NT2/D1 (cell line): ENCODE measurements around the gene TGFBI.

ENCODE experiments used
- DNase-seq: peaks from one replicate; pipeline ENCODE4 v3.0.0-alpha.2; 2011; ENCODE audit warnings: low read depth, low spot score
- H3K27me3 ChIP-seq: 2 replicates; pipeline ENCODE4 v1.6.0; 2011; ENCODE audit warnings: mild to moderate bottlenecking; ENCODE audit not compliant: insufficient read length, insufficient read depth
- H3K36me3 ChIP-seq: 2 replicates; pipeline ENCODE4 v1.6.1; 2011; ENCODE audit warnings: mild to moderate bottlenecking, low read length, mixed read lengths; ENCODE audit not compliant: insufficient read depth, insufficient read length
- H3K4me1 ChIP-seq: 2 replicates; pipeline ENCODE4 v1.5.1; 2011; ENCODE audit not compliant: insufficient read depth, insufficient read length
- H3K4me3 ChIP-seq: 2 replicates; pipeline ENCODE4 v1.5.1; 2011; ENCODE audit warnings: low read depth; ENCODE audit not compliant: insufficient read length
- H3K9ac ChIP-seq: 2 replicates; pipeline ENCODE4 v1.6.0; 2011; ENCODE audit warnings: low read depth; ENCODE audit not compliant: insufficient read length
- H3K9me3 ChIP-seq: 2 replicates; pipeline ENCODE4 v1.5.1; 2011; ENCODE audit warnings: mild to moderate bottlenecking, low read length; ENCODE audit not compliant: insufficient read depth
- SUZ12 ChIP-seq: IDR thresholded peaks from 2 replicates; pipeline ENCODE4 v1.6.1; 2011; ENCODE audit not compliant: insufficient read length, insufficient read depth; ENCODE audit errors: extremely low read depth
- YY1 ChIP-seq: IDR thresholded peaks from 2 replicates; pipeline ENCODE4 v1.6.1; 2011; ENCODE audit not compliant: insufficient read length, insufficient read depth
- ZNF274 ChIP-seq: IDR thresholded peaks from 2 replicates; pipeline ENCODE4 v1.6.1; 2011; ENCODE audit warnings: mild to moderate bottlenecking, low read depth, low read length

Gene TGFBI

DNA sequence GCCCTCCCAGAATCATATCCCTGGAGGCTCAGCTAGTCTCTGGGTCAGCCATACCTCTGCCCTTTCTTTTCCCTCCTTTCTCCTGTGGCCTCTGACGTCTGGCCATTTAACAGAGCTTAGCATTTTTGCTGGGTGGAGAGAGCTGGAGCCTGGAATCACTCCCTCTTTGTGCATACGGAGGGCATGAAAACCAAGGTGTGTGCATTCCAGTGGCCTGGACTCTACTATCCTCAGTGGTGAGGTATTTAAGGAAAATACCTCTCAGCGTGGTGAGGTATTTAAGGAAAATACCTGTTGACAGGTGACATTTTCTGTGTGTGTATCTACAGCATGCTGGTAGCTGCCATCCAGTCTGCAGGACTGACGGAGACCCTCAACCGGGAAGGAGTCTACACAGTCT lies 27.5 kb downstream of the TGFBI start:
- Histone ChIP-seq H3K27me3 (no peaks in the 10 kb centered on the region), H3K9me3 (no peaks in the 10 kb centered on the region), H3K36me3 (peaks cover 60% of the 10 kb centered on the region), H3K4me3 (no peak overlapping the region), H3K9ac (no peak overlapping the region), H3K4me1 (peaks cover 8% of the 10 kb centered on the region)
- DNase-seq: no peak
- TF ChIP-seq YY1 (no peak), SUZ12 (no peak), ZNF274 (no peak)

DNA sequence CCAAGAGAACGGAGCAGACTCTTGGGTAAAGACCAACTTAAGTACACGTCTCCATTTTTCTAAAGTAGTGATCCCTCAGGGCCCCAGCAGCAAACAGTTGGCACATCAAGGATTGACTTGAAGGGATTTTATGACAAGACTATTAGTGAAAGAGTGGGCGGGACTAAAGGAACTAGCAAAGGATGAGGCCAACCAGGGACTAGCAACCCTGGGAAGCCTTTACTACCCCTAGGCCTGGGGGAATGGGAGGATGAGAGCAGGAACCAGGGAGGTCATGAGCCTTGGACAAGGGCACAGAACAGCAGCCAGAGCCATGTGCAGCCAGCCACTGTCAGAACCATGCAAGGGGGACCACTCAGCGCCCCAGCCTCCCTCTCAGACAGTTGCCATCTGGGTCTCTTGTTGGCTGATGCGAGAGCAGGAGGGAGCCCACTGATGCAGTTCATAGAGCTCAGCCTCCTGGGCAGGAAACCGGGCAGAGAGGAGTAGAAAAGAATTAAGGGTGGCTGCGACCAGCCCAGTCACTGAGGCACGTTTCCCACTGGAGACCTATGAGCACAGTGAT lies 28.1 kb downstream of the TGFBI start:
- no peaks in the 10 kb centered on the region for H3K9me3 ChIP-seq
- TF ChIP-seq YY1: no peak
- no peak for TF ChIP-seq ZNF274
- TF ChIP-seq SUZ12: no peak
- H3K9ac ChIP-seq: no peak overlapping the region
- H3K4me3 ChIP-seq: no peak overlapping the region
- no peak for DNase-seq
- H3K4me1 ChIP-seq: peaks cover 8% of the 10 kb centered on the region
- peaks cover 60% of the 10 kb centered on the region for H3K36me3 ChIP-seq
- no peaks in the 10 kb centered on the region for H3K27me3 ChIP-seq

DNA sequence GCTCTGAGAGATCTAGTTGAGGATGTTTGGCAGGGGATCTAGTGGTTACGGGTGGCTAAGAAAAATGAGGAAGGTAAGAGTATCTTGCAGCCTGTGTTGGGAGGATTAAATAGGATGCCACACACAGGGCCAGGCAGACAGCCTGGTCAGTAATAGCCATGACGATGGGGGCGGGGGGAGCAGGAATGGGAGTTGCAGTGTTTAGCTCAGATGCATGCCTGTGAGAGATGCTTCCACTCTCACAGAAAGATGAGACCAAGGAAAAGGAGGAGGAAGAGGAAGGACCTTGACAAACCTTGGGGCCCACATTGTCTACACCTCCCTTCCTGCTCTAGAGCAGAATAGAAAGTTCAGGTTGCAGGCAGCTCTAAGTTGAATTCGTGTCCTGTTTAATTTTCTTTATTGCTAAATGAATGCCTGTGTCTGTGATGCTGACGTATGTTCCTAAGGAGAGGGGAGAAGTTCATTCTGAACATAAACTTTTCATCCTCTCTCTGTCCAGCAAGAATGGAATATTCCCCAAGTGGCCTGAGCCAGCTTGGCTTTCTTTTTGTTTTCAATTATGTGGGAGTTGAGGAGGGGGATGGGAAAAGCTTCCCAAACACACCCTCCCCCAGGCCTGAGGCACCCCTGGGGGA lies 28.7 kb downstream of the TGFBI start:
- Histone ChIP-seq H3K9ac (no peak overlapping the region), H3K27me3 (no peaks in the 10 kb centered on the region), H3K36me3 (peaks cover 64% of the 10 kb centered on the region), H3K4me1 (peaks cover 8% of the 10 kb centered on the region), H3K9me3 (no peaks in the 10 kb centered on the region), H3K4me3 (no peak overlapping the region)
- TF ChIP-seq ZNF274: no peak
- no peak for TF ChIP-seq YY1
- no peak for TF ChIP-seq SUZ12
- no peak for DNase-seq

DNA sequence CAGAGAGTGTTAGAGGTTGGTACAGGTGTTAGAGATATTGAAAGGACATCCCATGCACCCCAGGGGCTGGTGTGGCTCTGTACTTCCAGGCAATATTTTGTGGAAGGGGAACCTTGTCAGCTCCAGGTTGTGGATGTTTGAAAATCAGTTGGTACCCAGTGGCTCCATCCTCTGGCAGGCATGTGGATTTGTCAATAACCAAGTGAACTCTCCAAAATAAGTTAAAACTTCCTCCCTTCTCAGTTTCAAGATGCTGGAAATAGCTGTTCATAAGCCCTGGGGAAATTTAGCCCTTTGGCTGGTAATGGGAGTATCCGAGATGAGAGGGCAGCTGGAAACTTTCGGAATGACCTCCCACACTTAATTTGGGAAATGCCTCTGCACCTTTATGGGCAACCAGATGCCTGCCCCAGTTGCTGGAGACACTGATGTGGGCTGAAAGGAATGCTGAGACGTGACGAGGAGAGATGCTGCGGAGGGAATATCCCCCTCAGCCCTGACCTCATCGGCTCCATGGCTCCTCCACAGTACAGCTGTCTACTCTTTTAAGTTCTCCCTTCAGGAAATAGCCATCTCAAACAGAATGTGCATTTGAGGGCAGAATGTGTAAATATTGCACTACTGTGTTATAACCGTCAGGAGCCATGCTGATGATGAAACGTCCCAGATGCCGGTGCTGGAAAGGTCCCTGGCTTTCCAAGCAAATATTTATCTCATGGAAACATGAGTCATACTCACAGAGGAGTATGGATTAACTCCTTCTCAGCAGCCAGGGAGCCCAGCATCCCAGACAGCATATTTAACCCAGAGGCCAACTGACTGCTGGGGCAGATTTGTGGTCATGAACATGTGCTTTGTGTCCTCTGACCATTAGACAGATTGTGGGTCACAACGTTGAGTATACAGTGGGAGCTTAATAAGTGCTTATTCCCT lies 29.5 kb downstream of the TGFBI start:
- no peaks in the 10 kb centered on the region for H3K9me3 ChIP-seq
- H3K4me1 ChIP-seq: peaks cover 3% of the 10 kb centered on the region
- H3K27me3 ChIP-seq: no peaks in the 10 kb centered on the region
- H3K36me3 ChIP-seq: peaks cover 69% of the 10 kb centered on the region
- H3K9ac ChIP-seq: no peak overlapping the region
- TF ChIP-seq SUZ12: no peak
- TF ChIP-seq ZNF274: no peak
- TF ChIP-seq YY1: no peak
- no peak overlapping the region for H3K4me3 ChIP-seq
- DNase-seq: no peak

DNA sequence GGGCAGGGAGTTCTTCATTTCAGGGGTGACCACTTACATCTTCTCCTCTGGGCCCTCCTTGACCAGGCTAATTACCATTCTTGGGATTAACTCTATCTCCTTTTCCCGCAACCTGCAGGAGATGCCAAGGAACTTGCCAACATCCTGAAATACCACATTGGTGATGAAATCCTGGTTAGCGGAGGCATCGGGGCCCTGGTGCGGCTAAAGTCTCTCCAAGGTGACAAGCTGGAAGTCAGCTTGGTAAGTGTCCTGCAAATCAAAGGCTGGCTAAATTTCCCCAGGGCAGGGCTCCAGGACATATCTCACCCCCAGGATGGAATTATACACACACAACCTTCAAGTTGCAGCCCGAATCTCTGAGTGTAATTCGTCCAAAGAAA lies 30.2 kb downstream of the TGFBI start:
- no peak overlapping the region for H3K9ac ChIP-seq
- TF ChIP-seq YY1 (no peak), SUZ12 (no peak), ZNF274 (no peak)
- H3K9me3 ChIP-seq: no peaks in the 10 kb centered on the region
- no peaks in the 10 kb centered on the region for H3K27me3 ChIP-seq
- no peak for DNase-seq
- peaks cover 75% of the 10 kb centered on the region for H3K36me3 ChIP-seq
- H3K4me1 ChIP-seq: no peaks in the 10 kb centered on the region
- H3K4me3 ChIP-seq: no peak overlapping the region

DNA sequence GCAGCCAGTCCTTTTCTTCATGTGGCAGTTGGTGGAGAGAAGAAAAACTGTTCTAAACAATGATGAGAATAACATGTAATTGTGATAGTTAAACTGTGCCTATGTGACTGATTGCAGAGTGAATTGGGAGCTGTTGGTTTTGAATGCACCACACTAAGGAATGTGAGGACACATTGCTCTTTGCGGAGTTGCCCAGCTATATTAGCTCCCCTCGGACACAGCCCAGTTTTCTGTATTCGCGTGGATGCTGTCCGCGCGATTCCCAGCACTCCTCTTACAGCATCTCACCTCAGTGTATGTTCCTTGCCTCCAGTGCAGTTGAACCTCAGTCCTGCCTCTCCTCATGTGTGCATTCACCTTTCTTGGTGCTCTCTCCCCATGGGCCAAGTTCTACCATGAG lies 32.2 kb downstream of the TGFBI start:
- no peak overlapping the region for H3K9ac ChIP-seq
- H3K4me3 ChIP-seq: no peak overlapping the region
- H3K36me3 ChIP-seq: peaks cover 75% of the 10 kb centered on the region
- no peaks in the 10 kb centered on the region for H3K9me3 ChIP-seq
- no peaks in the 10 kb centered on the region for H3K27me3 ChIP-seq
- no peak for TF ChIP-seq YY1
- no peak for TF ChIP-seq ZNF274
- no peak for TF ChIP-seq SUZ12
- H3K4me1 ChIP-seq: no peaks in the 10 kb centered on the region
- no peak for DNase-seq
